NCI-H187 treated with DMSO at 0.1 percent for 48 hours (cell line): ENCODE results near the gene SHISA7.
A peak's percentile ranks its signal among the peaks of the same experiment; 100 is the strongest.

Experiments used
- DNase-seq: peaks from one replicate; lab custom pipeline; 2025; lab: John Stamatoyannopoulos, UW

The SHISA7 gene

GRCh38 chr19:55387736-55388497, 55.2 kb downstream of the SHISA7 start:
- no peak for DNase-seq

GRCh38 chr19:55386493-55386971, 56.6 kb downstream of the SHISA7 start:
- no peak for DNase-seq

- DNase-seq, result peak; percentile 95
Measured at GRCh38 chr19:55385724-55386492, 57.2 kb downstream of the SHISA7 start, which contains the start of gene RPL28. RPL28 (plus strand) TSS chr19:55385932; CDS start chr19:55386358, 426 bp downstream.

GRCh38 chr19:55384920-55385723, 58.0 kb downstream of the SHISA7 start:
- peak; percentile 63 for DNase-seq

GRCh38 chr19:55384131-55384919, 58.8 kb downstream of the SHISA7 start, which contains the start of gene TMEM238:
TMEM238 (minus strand) TSS chr19:55384292; CDS start chr19:55384259, 33 bp downstream.
- DNase-seq, result no peak

GRCh38 chr19:55383279-55384130, 59.6 kb downstream of the SHISA7 start:
- no peak for DNase-seq

DNA sequence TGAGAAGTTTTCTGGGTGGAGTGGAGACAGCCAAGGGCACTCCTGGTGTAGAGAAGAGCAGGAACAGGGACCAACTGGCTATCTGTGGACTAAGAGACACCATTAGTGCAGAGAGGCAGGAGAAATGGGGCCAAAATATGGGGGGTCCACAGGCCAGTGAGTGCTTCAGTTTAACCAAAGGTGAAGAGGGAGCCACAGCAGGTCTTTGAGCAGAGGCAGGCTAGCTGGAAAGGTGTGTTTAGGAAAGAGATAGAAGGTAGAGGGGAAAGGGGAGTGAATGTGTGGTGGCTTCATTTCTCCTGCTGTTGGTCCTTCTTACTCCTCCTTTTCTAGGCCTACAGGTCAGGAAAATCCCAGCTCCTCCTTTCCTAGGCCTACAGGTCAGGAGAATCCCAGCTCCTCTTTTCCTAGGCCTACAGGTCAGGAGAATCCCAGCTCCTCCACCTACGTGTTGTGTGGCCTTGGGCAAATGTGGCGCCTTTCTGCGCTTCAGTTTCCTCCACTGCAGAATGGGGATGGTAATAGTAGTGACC, 60.5 kb downstream of the SHISA7 start:
- DNase-seq, result no peak

DNA sequence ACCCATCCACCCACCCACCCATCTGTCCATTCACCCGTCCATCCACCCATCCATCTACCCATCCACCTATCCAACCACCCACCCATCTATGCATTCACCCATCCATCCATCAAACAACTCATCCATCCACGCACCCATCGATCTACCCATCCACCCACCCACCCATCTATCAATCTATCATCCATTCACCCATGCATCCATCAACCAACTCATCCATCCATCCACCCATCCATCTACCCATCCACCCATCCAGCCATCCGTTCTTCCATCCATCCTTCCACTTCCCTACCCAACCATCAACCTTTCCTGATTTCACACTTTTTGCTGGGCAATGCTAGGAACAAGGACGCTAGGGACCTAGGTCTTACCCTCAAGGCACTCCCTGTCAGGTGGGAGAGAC, 61.1 kb downstream of the SHISA7 start:
- DNase-seq, result no peak

DNA sequence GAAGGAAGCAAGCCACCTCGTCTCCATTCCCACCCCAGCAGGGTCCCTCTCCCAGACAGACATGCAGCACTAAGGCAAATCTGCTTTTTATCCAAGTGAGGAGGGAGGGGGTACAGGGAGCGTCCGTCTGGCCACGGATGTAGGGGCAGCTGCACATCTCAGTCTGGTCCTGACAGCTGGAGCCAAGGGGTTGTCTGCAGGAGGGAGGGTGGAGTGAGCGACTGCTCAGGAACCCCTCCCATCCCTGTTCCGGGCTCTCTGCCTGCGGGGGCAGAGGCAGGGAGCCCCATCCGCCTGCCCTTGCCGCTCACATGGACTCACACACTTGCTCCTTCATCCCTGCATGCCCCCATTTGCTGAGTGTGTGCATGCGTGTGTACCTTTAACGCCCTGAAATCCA, 63.9 kb downstream of the SHISA7 start:
- DNase-seq, result no peak
